GM13976 (cell line): ENCODE results near the gene CA6.
"Not testable (repeated sequence)": the region's sequence is repeated elsewhere in the genome, so short reads cannot be mapped to it uniquely, and the experiment has no call there.

ENCODE experiments used
- DNase-seq: peaks from one replicate; pipeline ENCODE4 v3.0.0; 2012; ENCODE audit warnings: low spot score
- in situ Hi-C: fragments of 300-500 bp; cut with MboI; formaldehyde crosslinking; loops from one replicate; pipeline ENCODE4 v1.12.0; 2022; ENCODE audit warnings: low sequenced_read_pairs, mixed read lengths, inconsistent platforms; ENCODE audit not compliant: unreplicated experiment
- TF ChIP-seq, protein P1 (sequence below): IDR thresholded peaks from 2 replicates; pipeline ENCODE4 v1.5.1; 2012; ENCODE audit warnings: borderline replicate concordance, mild to moderate bottlenecking; ENCODE audit not compliant: insufficient read depth; ENCODE audit errors: extremely low read depth, missing control alignments, control extremely low read depth

Gene CA6

GRCh38 chr1:9013819-9014218 lies 68.2 kb downstream of the CA6 start:
- TF ChIP-seq, protein P1, sequence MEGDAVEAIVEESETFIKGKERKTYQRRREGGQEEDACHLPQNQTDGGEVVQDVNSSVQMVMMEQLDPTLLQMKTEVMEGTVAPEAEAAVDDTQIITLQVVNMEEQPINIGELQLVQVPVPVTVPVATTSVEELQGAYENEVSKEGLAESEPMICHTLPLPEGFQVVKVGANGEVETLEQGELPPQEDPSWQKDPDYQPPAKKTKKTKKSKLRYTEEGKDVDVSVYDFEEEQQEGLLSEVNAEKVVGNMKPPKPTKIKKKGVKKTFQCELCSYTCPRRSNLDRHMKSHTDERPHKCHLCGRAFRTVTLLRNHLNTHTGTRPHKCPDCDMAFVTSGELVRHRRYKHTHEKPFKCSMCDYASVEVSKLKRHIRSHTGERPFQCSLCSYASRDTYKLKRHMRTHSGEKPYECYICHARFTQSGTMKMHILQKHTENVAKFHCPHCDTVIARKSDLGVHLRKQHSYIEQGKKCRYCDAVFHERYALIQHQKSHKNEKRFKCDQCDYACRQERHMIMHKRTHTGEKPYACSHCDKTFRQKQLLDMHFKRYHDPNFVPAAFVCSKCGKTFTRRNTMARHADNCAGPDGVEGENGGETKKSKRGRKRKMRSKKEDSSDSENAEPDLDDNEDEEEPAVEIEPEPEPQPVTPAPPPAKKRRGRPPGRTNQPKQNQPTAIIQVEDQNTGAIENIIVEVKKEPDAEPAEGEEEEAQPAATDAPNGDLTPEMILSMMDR = no peak
- DNase-seq = no peak
- in situ Hi-C loops = no loop called here

GRCh38 chr1:9014475-9015375 lies 69.1 kb downstream of the CA6 start:
- in situ Hi-C loops = no loop called here
- DNase-seq = no peak
- TF ChIP-seq, protein P1 = no peak

DNA sequence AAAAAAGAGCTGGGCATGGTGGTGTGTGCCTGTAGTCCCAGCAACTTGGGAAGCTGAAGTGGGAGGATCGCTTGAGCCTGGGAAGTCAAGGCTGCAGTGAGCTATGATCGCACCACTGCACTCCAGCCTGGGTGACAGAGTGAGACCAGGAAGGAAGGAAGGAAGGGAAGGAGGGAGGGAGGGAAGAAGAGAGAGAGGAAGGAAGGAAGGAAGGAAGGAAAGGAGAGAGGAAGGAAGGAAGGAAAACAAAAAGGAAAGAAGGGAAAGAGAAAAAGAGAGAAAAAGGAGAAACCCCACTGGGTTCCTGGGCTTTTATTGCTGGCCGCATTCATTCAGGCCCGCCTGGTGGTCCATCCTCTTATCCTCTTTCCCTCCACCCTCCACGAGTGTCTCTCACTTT lies 70.8 kb downstream of the CA6 start:
- DNase-seq = no peak
- TF ChIP-seq, protein P1 = no peak
- in situ Hi-C loops = no loop called here

DNA sequence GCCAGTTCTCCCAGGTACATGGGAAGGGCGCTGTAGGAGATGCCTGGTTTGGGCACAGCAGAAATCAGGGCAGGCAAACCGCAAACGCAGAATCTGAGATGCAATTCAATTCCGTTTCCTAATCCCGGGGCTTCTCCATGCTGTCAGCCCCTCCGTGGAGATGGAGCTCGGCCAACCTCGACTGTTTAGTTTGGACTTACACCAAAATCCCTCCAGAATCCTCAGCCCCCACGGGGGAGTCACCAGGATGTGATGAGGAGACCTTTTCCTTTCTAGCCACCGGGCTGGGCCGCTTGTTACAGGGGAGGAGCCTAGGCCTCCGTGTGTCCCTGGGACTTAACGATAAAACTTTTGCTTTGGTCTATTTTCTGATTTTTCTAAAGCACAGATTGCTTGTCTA lies 72.7 kb downstream of the CA6 start:
- in situ Hi-C loops = no loop called here
- TF ChIP-seq, protein P1 = no peak
- DNase-seq = no peak

DNA sequence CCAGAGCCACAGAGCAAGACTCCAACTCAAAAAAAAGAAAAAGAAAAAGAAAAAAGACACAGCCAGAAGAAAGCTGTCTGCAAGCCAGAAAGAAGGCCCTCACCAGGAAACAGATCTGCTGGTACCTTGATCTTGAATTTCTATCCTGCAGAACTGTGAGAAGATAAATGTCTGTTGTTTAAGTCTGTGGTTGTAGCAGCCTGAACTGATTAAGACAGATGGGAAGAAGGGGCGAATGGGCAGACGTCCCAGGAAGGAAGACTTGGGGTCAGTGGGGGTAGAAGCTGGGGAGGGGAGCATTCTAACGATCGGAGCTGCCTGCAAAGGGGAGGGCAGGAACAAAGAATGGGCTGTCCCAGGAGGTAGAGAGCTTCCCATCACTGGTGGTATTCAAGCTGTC lies 74.2 kb downstream of the CA6 start:
- in situ Hi-C loops = no loop called here
- TF ChIP-seq, protein P1 = no peak
- no peak for DNase-seq

DNA sequence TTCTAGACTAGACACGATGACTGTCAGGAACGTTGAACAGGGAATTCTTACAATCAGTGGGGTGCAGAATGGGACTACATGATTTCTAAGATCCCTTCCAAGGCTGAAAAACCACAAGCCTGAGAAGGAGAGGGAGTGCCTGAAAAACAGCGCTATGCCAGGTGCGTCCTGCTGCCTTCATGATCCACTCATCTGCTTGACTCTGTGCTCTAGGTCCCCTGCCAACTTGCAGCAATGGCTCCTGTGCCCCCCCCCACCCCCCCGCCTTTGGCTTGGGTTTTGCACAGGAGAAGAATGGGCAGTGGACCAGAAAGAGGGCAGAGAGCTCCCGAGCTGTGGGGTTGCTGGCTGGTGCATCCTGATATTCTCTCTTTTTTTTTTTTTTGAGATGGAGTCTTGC lies 74.6 kb downstream of the CA6 start:
- TF ChIP-seq, protein P1 = no peak
- in situ Hi-C loops = no loop called here
- DNase-seq = no peak

DNA sequence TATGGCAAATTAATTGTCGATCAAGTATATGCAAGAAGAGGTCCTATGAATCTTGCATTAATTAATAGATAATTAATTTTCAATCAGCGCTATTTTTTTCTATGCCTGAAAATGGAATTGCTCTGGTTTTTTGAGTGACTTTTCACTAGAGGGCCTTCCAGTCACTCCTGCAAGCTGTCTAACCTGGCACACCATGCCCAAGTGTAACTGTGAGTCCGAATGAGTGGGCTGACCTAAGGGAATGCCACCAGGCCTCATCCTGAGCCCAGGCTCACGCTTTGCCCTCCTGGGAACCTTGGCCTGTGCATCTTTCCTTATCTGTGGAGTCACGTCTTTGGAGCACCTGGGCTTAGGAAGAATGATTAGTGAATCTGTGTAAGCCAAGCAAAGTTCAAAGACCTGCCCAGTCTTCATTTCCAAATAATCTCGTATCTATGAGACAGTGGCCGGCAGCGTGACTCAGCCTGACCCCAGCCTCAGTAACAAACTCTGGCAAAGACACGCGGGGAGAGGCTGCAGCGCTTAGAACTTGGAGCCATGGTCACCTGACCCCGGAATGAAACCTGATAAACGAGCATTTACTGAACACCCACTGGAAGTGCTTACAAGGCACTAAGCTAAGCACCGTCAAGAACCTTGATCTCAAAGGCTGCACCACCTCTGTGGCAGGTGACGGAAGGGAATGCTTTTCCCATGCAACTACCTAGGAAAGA lies 76.5 kb downstream of the CA6 start:
- DNase-seq, in situ Hi-C loops: not testable (repeated sequence)
